ENCODE measurements around the gene TTC9B.

- TF ChIP-seq CTCF (conservative IDR thresholded peaks at IDR 0.05) (no peak), EZH2 (IDR thresholded peaks at IDR 0.05; ENCODE audit: low read depth) (no peak)
Observed at GRCh38 chr19:40232949-40233810, 15.0 kb upstream of the TTC9B start.
